Kidney (tissue), 14 donors: ENCODE data around the gene TLE1. TPM values are rescaled to one million over a fixed set of nuclear protein-coding genes. Genes with fewer than 3 reads are reported as not detected.

Experiments
- DNase-seq, 5 donors: peaks; one replicate each; pipeline ENCODE4 v3.0.0-alpha.2; 2013 to 2020
- FAIRE-seq: peaks from 2 replicates; lab custom pipeline; 2012; peaks lifted over from hg19 to GRCh38; lab: Jason Lieb, UNC
- H3K27ac ChIP-seq, 2 donors: one replicate each; pipeline ENCODE4 v1.7.0; 2013; ENCODE audit warnings: low read depth in 2 of 2, low read length in 2 of 2, inconsistent platforms in 1 of 2
- H3K27me3 ChIP-seq: one replicate; pipeline ENCODE4 v1.7.1; 2013; ENCODE audit warnings: low read length, inconsistent platforms; ENCODE audit not compliant: control insufficient read depth, insufficient read depth
- H3K36me3 ChIP-seq, 3 donors: one replicate each; pipeline versions ENCODE4 v1.7.0 to v1.7.1; 2013; ENCODE audit warnings: low read length in 3 of 3, control low read depth in 1 of 3, inconsistent platforms in 1 of 3; ENCODE audit not compliant: insufficient read depth in 3 of 3, control insufficient read depth in 2 of 3
- H3K4me1 ChIP-seq, 3 donors: one replicate each; pipeline versions ENCODE4 v1.7.0 to v1.7.1; 2013; ENCODE audit warnings: low read length in 3 of 3, inconsistent platforms in 1 of 3, low read depth in 1 of 3; ENCODE audit not compliant: control insufficient read depth in 2 of 3, insufficient read depth in 2 of 3
- H3K4me3 ChIP-seq, 3 donors: one replicate each; pipeline versions ENCODE4 v1.7.0 to v1.8.1; 2013; ENCODE audit warnings: low read length in 3 of 3, control low read depth in 1 of 3, inconsistent platforms in 1 of 3
- H3K9ac ChIP-seq, 3 donors: one replicate each; pipeline versions ENCODE4 v1.7.0 to v1.7.1; 2013; ENCODE audit warnings: low read length in 3 of 3, control low read depth in 1 of 3, inconsistent platforms in 1 of 3
- H3K9me3 ChIP-seq, 3 donors: one replicate each; pipeline versions ENCODE4 v1.7.0 to v1.7.1; 2013; ENCODE audit warnings: low read length in 3 of 3, control low read depth in 1 of 3, inconsistent platforms in 1 of 3; ENCODE audit not compliant: control insufficient read depth in 2 of 3, insufficient read depth in 1 of 3
- CTCF ChIP-seq: IDR thresholded peaks from 3 replicates; pipeline ENCODE4 v1.5.1; 2012; ENCODE audit warnings: mild to moderate bottlenecking, moderate library complexity, borderline replicate concordance; ENCODE audit not compliant: insufficient read depth; ENCODE audit errors: extremely low read depth
- intact Hi-C: fragments of 100-400 bp; cut with DNase I; formaldehyde crosslinking; loops from one replicate; pipeline ENCODE4 v1.11.1; 2022
- polyA plus RNA-seq: library from polyadenylated mRNA; stranded (reverse); fragments of 350-450 nt; fragmentation: Illumina TruSeq; extraction: RNeasy Lipid Tissue Mini Kit (QIAGEN cat#74804); gene quantifications from one replicate; pipeline ENCODE4 v1.2.3, GENCODE V29; 2014; ENCODE audit warnings: low read depth, low replicate concordance; ENCODE audit not compliant: insufficient read depth
- total RNA-seq: library from RNA; stranded (reverse); fragmentation: NEBNext Ultra II Directional; extraction: Animal tissue kit (Norgen Biotek cat#: 25700); gene quantifications from one replicate; pipeline ENCODE4 v1.2.1, GENCODE V29; 2021
- donor health status: control.
- donor health status: control.
- donor health status: control.
- donor health status: control.
- donor health status: control.
- donor health status: DM: yes; HTN: yes; CAD: no.
- donor health status: Normal renal cell carcinoma (clear cell type).

The TLE1 gene
- total and polyA plus RNA-seq, 2 donors from 2014 or later = 10.8 to 52.5 TPM

- no peak for DNase-seq
- no peak for FAIRE-seq
- H3K4me3 ChIP-seq = no peak overlapping the region
- peaks cover 0 to 7% (median 0%) of the 10 kb centered on the region in 3 donors for H3K4me1 ChIP-seq
- no peaks in the 10 kb centered on the region for H3K36me3 ChIP-seq
- intact Hi-C loops = no loop called here
- no peak for TF ChIP-seq CTCF
- H3K27me3 ChIP-seq = no peaks in the 10 kb centered on the region
- no peaks in the 10 kb centered on the region for H3K9me3 ChIP-seq
- no peak overlapping the region for H3K27ac ChIP-seq
- no peak overlapping the region for H3K9ac ChIP-seq
Observed at GRCh38 chr9:81620002-81620390, 69.4 kb downstream of the TLE1 start.

- FAIRE-seq (no peak), DNase-seq (no peak)
- H3K4me1 ChIP-seq = peaks cover 0 to 7% (median 0%) of the 10 kb centered on the region in 3 donors
- H3K9me3 ChIP-seq = no peaks in the 10 kb centered on the region
- H3K9ac ChIP-seq = no peak overlapping the region
- no peaks in the 10 kb centered on the region for H3K27me3 ChIP-seq
- intact Hi-C loops = no loop called here
- peaks cover 0 to under 1% (median 0%) of the 10 kb centered on the region in 3 donors for H3K36me3 ChIP-seq
- H3K4me3 ChIP-seq = no peak overlapping the region
- no peak for TF ChIP-seq CTCF
- no peak overlapping the region for H3K27ac ChIP-seq
Observed at GRCh38 chr9:81619353-81620001, 69.9 kb downstream of the TLE1 start.

GRCh38 chr9:81618923-81619322 is 70.4 kb downstream of the TLE1 start:
- FAIRE-seq = no peak
- H3K9ac ChIP-seq = no peak overlapping the region
- no peaks in the 10 kb centered on the region for H3K9me3 ChIP-seq
- H3K4me1 ChIP-seq = peaks cover 0 to 7% (median 2%) of the 10 kb centered on the region in 3 donors
- H3K27me3 ChIP-seq = no peaks in the 10 kb centered on the region
- no peak overlapping the region for H3K27ac ChIP-seq
- DNase-seq = no peak
- no peak overlapping the region for H3K4me3 ChIP-seq
- peaks cover 0 to 4% (median 2%) of the 10 kb centered on the region in 3 donors for H3K36me3 ChIP-seq
- intact Hi-C loops = no loop called here
- no peak for TF ChIP-seq CTCF
